Stimulated activated CD4-positive, alpha-beta T cell treated with anti-CD3 and anti-CD28 coated beads, Interleukin-1b, Interleukin-23, amount 100 ng/mL, for 24 hours (primary cell): Measurements from ENCODE around the gene DKKL1.
"Not testable (repeated sequence)": the region's sequence is repeated elsewhere in the genome, so short reads cannot be mapped to it uniquely, and the experiment has no call there.

ENCODE experiments used
- DNase-seq, 4 experiments: peaks; one replicate each; pipeline ENCODE4 v3.0.0-alpha.2; 2020; ENCODE audit warnings: low read depth in 4 of 4, low spot score in 1 of 4

Gene DKKL1

GRCh38 chr19:49363268-49364082 lies at the start of gene DKKL1:
DKKL1 (plus strand) TSS chr19:49363877; CDS start chr19:49363999, 122 bp downstream.
- peak; percentile 23 to 76 (median 40) for DNase-seq

GRCh38 chr19:49315111-49315510 lies 48.6 kb upstream of the DKKL1 start:
- no peak for DNase-seq

- no peak for DNase-seq
Measured at GRCh38 chr19:49316284-49316683, 47.4 kb upstream of the DKKL1 start.

GRCh38 chr19:49318296-49318695 lies 45.4 kb upstream of the DKKL1 start:
- DNase-seq: no peak

- no peak for DNase-seq
Measured at GRCh38 chr19:49324801-49325576, 38.7 kb upstream of the DKKL1 start, which contains the start of gene SLC6A16. SLC6A16 (minus strand) TSS chr19:49325191; CDS start chr19:49311347, 13,844 bp downstream.

- DNase-seq: not testable (repeated sequence)
Measured at GRCh38 chr19:49325756-49326155, 37.9 kb upstream of the DKKL1 start.

- no peak for DNase-seq
Measured at GRCh38 chr19:49326165-49326704, 37.4 kb upstream of the DKKL1 start.

GRCh38 chr19:49327878-49328544 lies 35.7 kb upstream of the DKKL1 start:
- no peak for DNase-seq

- no peak for DNase-seq
Measured at GRCh38 chr19:49328741-49329140, 34.9 kb upstream of the DKKL1 start.

- not testable (repeated sequence) for DNase-seq
Measured at GRCh38 chr19:49331187-49331586, 32.5 kb upstream of the DKKL1 start.

- peak in 2 of 4 experiments; percentile 32 to 33 for DNase-seq
Measured at GRCh38 chr19:49331616-49332055, 32.0 kb upstream of the DKKL1 start.

- not testable (repeated sequence) for DNase-seq
Measured at GRCh38 chr19:49332691-49333417, 30.8 kb upstream of the DKKL1 start.

- no peak for DNase-seq
Measured at GRCh38 chr19:49333418-49333805, 30.3 kb upstream of the DKKL1 start.

- peak in 3 of 4 experiments; percentile 27 to 54 (median 39) for DNase-seq
Measured at GRCh38 chr19:49333811-49334288, 29.8 kb upstream of the DKKL1 start.

- peak in 1 of 4 experiments; percentile 36 for DNase-seq
Measured at GRCh38 chr19:49335071-49335783, 28.4 kb upstream of the DKKL1 start, which contains the start of gene CD37. CD37 (plus strand) TSS chr19:49335406; CDS start chr19:49335541, 135 bp downstream.

- no peak for DNase-seq
Measured at GRCh38 chr19:49335784-49336481, 27.7 kb upstream of the DKKL1 start.

GRCh38 chr19:49336482-49337266 lies 27.0 kb upstream of the DKKL1 start:
- DNase-seq: no peak
